Measurements from ENCODE around the gene TBX20. TPM values are rescaled to one million over a fixed set of nuclear protein-coding genes. Genes with fewer than 3 reads are reported as not detected.
"Not testable (repeated sequence)": the region's sequence is repeated elsewhere in the genome, so short reads cannot be mapped to it uniquely, and the experiment has no call there.

Gene TBX20
- total and polyA plus RNA-seq, 10 of the 15 experiments (the other 5 are each of a cell fraction or from before 2014, with no cell fraction given) = not detected

DNA sequence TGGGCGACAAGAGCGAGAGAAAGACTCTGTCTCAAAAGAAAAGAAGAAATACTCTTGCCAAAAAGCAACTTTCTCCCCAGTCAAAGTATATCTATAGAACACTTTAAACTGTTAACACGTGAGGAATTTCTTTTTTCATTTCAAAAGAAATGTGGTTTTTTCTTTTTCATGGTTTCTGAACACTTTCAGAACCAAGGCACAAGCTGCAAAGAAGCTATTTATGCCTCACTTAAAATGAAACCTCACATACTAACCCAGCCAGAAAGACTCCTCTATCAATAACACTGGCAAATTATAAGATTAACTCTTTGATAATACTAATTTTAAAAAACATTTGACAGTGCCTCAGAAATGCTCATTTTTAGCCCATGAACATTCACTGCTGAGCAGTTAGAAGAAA is 20.9 kb downstream of the TBX20 start:
- Histone ChIP-seq H3K4me3 (no peak overlapping the region), H3K36me3 (ENCODE audit: control insufficient read depth in 2 of 2, insufficient read depth in 2 of 2, low read length in 1 of 2) (no peaks in the 10 kb centered on the region), H3K4me2 (ENCODE audit: control insufficient read depth, insufficient read depth) (no peak overlapping the region; the same call in 1 of the 2 replicates), H3K79me2 (ENCODE audit: control insufficient read depth, insufficient read depth, low read length) (no peaks in the 10 kb centered on the region), H3K4me1 (ENCODE audit: control insufficient read depth, insufficient read depth, low read length) (no peaks in the 10 kb centered on the region), H3K27ac (ENCODE audit: control insufficient read depth, insufficient read depth) (no peak overlapping the region), H3K27me3 (replicated peaks in 1 of 2; ENCODE audit: control insufficient read depth in 2 of 2, insufficient read depth in 2 of 2, low read length in 1 of 2) (no peaks in the 10 kb centered on the region), H3K9ac (ENCODE audit: control insufficient read depth, insufficient read depth, low read length) (no peak overlapping the region), H3K9me3 (replicated peaks; ENCODE audit: control insufficient read depth, insufficient read depth, low read length) (no peaks in the 10 kb centered on the region), H4K20me1 (ENCODE audit: control insufficient read depth, insufficient read depth) (no peaks in the 10 kb centered on the region), H2AFZ (ENCODE audit: control insufficient read depth, low read depth, low read length) (no peak overlapping the region)
- ChIA-PET RAD21 (ENCODE audit: unreplicated experiment) (no interaction called here), POLR2A (interaction anchor here (0.6 kb wide), 1 partner anchor 14 kb away, joined by 3 read pairs; no protein-coding TSS in a partner anchor), CTCF (no interaction called here), SMC1A (ENCODE audit: uncharacterized antibody, unreplicated experiment) (interaction anchor here (1.5 kb wide), 1 partner anchor 9 kb away, joined by 4 read pairs; no protein-coding TSS in a partner anchor)
- WGBS (ENCODE audit: insufficient coverage, insufficient replicate concordance, low lambda C conversion rate, missing lambda C conversion rate) = 5% methylated on average over 3 of the region's 3 CpGs
- DNase-seq (ENCODE audit: low read depth, low spot score) (no peak), FAIRE-seq (no peak), ATAC-seq (no peak)
- in situ Hi-C loops (cut with MboI) = no loop called here
- TF ChIP-seq YY1 (IDR thresholded peaks at IDR 0.05; ENCODE audit: low read depth, low read length) (no peak), CREB1 (IDR thresholded peaks at IDR 0.05; ENCODE audit: low read depth) (no peak), ZNF622 (IDR thresholded peaks at IDR 0.05) (no peak)
- BruUV-seq (replicated peaks) = no TSS peak
- intact Hi-C loops (cut with micrococcal nuclease; ENCODE audit: unreplicated experiment) = no loop called here

DNA sequence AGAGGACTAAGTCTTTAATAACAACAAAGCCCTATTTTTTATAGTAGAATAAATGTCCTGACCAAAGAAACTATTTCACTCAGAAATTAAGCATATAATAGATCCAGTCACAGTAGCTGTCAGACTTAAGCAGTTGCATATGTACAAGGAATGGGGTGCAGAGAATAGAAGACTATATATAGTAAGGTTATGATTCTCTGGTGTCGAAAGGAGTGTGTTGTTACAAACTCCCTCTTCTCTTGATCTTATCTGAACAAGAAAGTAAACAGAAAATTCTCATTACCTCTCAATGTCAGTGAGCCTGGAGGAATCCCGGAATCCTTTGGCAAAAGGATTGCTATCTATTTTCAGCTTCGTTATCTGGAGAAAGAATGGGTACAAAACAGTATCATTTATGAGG is 22.7 kb downstream of the TBX20 start:
- DNase-seq (ENCODE audit: low read depth, low spot score); H3K27me3 ChIP-seq (replicated peaks in 1 of 2; ENCODE audit: control insufficient read depth in 2 of 2, insufficient read depth in 2 of 2, low read length in 1 of 2); ATAC-seq; POLR2A ChIA-PET; in situ Hi-C loops (cut with MboI); H3K4me1 ChIP-seq (ENCODE audit: control insufficient read depth, insufficient read depth, low read length); H3K9ac ChIP-seq (ENCODE audit: control insufficient read depth, insufficient read depth, low read length); FAIRE-seq; H3K4me2 ChIP-seq (ENCODE audit: control insufficient read depth, insufficient read depth); H3K4me3 ChIP-seq; intact Hi-C loops (cut with micrococcal nuclease; ENCODE audit: unreplicated experiment); H3K36me3 ChIP-seq (ENCODE audit: control insufficient read depth in 2 of 2, insufficient read depth in 2 of 2, low read length in 1 of 2); H3K27ac ChIP-seq (ENCODE audit: control insufficient read depth, insufficient read depth); H3K79me2 ChIP-seq (ENCODE audit: control insufficient read depth, insufficient read depth, low read length); H3K9me3 ChIP-seq (replicated peaks; ENCODE audit: control insufficient read depth, insufficient read depth, low read length); H4K20me1 ChIP-seq (ENCODE audit: control insufficient read depth, insufficient read depth); H2AFZ ChIP-seq (ENCODE audit: control insufficient read depth, low read depth, low read length); SMC1A ChIA-PET (ENCODE audit: uncharacterized antibody, unreplicated experiment); RAD21 ChIA-PET (ENCODE audit: unreplicated experiment); CTCF ChIA-PET; BruUV-seq (replicated peaks): not testable (repeated sequence)
- WGBS (ENCODE audit: insufficient coverage, insufficient replicate concordance, low lambda C conversion rate, missing lambda C conversion rate) = 41% methylated on average over 3 of the region's 3 CpGs

DNA sequence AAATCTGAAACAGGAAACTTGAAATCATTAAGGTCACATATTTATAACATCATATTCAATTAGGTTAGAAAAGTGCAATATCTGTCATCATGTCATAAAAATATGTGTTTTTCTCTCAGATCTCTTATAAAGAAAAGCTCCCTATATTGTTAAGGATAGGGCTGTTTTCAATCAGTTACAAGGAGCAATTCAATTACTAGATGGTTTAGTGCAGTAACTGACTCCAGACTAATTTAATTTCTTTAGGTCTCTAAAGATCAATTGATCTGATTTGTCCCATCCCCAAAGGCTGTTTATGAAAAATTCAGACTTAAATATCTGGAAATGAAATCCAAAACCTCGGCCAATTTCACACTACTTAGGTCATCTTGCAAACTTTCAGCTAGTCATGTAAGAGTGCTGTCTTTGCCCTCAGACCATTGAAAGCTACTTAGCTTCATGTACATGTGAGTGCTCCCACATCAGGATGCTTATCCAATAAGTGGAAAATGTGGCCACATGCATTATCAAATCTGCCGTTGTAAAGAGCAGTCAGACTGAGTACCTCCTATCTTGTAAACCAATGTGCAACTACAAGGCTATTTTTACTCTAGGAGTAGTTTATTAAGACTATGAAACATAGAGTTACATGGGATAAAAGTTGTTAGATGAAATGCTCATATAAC is 24.7 kb downstream of the TBX20 start:
- WGBS (ENCODE audit: insufficient coverage, insufficient replicate concordance, low lambda C conversion rate, missing lambda C conversion rate) = 0% methylated on average over 1 of the region's 2 CpGs
- RAD21 ChIA-PET (ENCODE audit: unreplicated experiment); H3K4me3 ChIP-seq; H3K4me2 ChIP-seq (ENCODE audit: control insufficient read depth, insufficient read depth); H4K20me1 ChIP-seq (ENCODE audit: control insufficient read depth, insufficient read depth); H2AFZ ChIP-seq (ENCODE audit: control insufficient read depth, low read depth, low read length); CTCF ChIA-PET; H3K79me2 ChIP-seq (ENCODE audit: control insufficient read depth, insufficient read depth, low read length); H3K9me3 ChIP-seq (replicated peaks; ENCODE audit: control insufficient read depth, insufficient read depth, low read length); FAIRE-seq; ATAC-seq; H3K9ac ChIP-seq (ENCODE audit: control insufficient read depth, insufficient read depth, low read length); POLR2A ChIA-PET; in situ Hi-C loops (cut with MboI); DNase-seq (ENCODE audit: low read depth, low spot score); intact Hi-C loops (cut with micrococcal nuclease; ENCODE audit: unreplicated experiment); H3K4me1 ChIP-seq (ENCODE audit: control insufficient read depth, insufficient read depth, low read length); H3K27ac ChIP-seq (ENCODE audit: control insufficient read depth, insufficient read depth); BruUV-seq (replicated peaks); SMC1A ChIA-PET (ENCODE audit: uncharacterized antibody, unreplicated experiment); H3K27me3 ChIP-seq (replicated peaks in 1 of 2; ENCODE audit: control insufficient read depth in 2 of 2, insufficient read depth in 2 of 2, low read length in 1 of 2); H3K36me3 ChIP-seq (ENCODE audit: control insufficient read depth in 2 of 2, insufficient read depth in 2 of 2, low read length in 1 of 2): not testable (repeated sequence)
